SIG-M5 (cell line): ENCODE data around the gene COL7A1.

Experiments used
- DNase-seq: peaks from one replicate; lab custom pipeline; 2025; lab: John Stamatoyannopoulos, UW

COL7A1 gene

GRCh38 chr3:48591886-48592518, 3.1 kb downstream of the COL7A1 start:
- DNase-seq = no peak

GRCh38 chr3:48591436-48591835, 3.7 kb downstream of the COL7A1 start:
- DNase-seq = no peak

- no peak for DNase-seq
Measured at GRCh38 chr3:48588230-48588629, 6.9 kb downstream of the COL7A1 start.

DNA sequence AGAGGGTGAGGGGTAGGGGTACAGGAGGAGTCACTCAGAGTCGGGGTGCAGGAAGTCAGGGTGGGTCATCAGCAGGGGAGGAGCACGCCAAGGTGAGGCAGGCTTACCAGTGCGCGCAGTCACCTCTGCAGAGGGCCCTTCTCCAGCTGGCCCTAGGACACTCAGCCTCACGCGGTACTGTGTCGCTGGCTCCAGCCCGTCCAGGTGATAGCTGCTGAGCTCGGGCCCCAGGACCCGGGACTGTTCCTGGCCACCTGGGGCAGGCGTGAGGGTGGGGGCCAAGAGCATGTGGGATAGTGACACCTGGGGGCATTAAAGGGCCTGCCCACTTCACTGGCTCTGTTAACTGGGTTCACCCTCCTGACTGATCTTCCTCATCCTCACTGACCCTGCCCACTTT, 7.4 kb downstream of the COL7A1 start:
- no peak for DNase-seq

DNA sequence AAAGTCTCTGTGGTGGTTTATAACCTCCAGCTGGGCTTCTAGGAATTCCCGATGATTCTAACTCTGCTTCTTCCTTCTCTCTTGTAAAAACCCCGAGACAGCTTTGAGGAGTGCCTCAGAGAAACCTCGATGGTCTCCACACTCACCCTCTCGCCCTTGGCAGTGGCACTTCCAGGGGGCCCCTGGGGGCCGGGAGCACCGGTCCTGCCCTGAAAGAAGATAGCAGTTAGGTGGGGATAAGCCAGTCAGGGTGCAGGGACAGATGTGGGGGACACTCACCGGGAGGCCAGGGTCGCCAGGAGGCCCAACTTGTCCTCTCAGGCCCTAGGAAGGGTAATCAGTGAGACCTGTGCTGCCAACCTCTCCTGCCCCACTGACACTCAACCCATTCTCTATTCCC, 9.7 kb downstream of the COL7A1 start:
- DNase-seq = no peak

DNA sequence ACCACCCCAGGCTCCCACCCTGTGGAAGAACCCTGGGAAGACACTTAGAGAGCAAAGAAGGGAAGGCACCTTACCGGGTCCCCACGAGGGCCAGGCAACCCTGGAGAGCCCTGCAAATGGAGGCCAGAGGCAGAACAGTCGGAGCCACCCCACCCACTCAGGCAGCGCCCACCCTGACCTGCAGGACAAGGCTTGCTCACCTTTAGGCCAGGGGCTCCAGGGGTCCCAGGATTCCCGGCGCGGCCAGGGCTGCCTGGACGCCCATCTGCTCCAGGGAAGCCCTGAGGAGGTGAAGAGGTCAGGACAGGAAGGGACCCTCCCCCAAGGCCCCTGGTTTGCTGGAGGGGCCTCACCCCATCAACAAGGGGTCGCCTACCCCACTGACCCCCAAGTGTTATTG, 10.3 kb downstream of the COL7A1 start:
- no peak for DNase-seq

- no peak for DNase-seq
Measured at GRCh38 chr3:48581621-48582481, 13.3 kb downstream of the COL7A1 start.

DNA sequence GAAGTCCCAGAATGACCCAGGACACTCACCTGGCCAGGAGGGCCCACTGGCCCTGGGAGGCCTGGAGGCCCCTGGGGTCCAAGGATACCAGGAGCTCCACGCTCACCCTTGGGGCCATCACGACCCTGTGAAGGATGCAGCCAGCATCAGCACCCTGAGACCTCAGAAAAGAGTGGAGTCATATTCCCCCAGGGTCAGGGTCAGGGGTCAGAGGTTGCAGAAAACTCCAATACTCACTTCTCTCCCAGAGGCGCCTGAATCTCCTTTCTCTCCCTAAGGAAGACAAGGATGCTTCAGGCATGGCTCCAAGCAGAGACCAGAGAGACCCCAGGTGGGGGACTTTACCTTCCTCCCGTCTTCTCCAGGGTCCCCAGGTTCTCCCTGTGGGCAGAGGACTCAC, 18.5 kb downstream of the COL7A1 start:
- no peak for DNase-seq

GRCh38 chr3:48575366-48575765, 19.8 kb downstream of the COL7A1 start:
- no peak for DNase-seq

- no peak for DNase-seq
Measured at GRCh38 chr3:48573973-48574585, 21.1 kb downstream of the COL7A1 start.

DNA sequence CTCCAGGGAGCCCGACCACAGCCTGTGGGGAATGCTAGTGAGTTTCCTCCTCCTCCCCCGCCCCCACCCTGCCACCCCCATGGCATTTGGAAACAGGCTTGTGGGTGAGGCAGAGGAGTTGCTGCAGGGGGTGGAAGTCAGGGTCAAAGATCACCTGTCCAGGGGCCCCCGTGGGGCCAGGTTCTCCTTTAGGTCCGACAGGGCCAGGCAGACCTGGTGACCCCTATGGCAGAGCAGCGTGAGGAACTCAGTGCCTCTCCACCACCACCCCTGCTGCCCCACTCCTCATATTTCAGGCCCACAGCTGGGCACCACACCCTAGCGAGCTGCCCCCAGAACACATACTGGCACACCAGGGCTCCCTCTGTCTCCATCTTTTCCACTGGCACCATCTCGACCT, 22.6 kb downstream of the COL7A1 start:
- DNase-seq = no peak

DNA sequence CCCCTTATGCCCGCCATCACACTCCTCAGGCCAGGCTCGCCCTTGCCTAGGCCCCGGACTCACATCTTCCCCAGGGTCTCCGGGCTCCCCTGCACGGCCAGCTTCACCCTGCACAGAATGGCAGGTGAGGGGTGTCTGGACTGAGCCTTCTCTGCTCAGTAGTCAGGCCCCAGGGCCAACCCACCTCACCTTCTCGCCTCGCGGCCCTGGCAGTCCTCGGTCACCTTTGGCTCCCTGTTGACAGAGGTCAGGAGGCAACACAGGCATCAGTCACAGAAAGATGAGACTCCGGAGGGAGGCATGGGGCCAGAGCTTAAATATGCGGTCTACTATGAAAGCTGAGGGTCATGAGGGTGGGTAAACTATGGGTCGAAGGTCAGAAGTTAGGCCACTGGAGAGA, 23.2 kb downstream of the COL7A1 start:
- DNase-seq = no peak

DNA sequence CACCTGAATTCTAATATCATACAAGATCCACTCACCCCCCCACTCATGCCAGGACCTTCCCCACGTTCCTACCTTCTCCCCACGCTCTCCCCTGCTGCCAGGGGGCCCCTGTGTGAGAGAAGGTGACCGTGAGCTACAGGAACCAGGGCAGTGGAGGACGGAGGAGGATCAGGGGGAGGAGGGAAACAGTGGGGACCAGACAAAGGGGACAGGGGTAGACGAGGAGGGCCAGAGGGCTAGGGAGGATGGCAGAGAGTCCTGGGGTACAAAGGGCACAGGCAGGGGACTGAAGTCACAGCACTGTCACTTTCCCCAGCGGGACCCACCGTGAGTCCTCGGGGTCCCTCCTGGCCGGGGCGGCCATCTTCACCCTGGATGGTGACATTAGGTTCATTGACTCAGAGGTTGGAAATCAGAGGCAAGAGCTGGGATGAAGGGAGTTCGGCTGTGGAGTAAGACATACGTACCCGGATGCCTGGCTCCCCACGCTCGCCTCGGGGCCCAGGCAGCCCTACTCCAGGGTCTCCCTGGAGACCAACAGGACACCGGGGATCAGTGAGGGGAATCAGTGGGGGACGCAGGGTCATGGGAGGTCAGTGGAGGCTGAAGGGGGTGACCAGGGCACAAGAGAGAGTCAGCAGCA, 25.2 kb downstream of the COL7A1 start:
- DNase-seq = no peak

- no peak for DNase-seq
Measured at GRCh38 chr3:48569400-48569799, 25.7 kb downstream of the COL7A1 start.

DNA sequence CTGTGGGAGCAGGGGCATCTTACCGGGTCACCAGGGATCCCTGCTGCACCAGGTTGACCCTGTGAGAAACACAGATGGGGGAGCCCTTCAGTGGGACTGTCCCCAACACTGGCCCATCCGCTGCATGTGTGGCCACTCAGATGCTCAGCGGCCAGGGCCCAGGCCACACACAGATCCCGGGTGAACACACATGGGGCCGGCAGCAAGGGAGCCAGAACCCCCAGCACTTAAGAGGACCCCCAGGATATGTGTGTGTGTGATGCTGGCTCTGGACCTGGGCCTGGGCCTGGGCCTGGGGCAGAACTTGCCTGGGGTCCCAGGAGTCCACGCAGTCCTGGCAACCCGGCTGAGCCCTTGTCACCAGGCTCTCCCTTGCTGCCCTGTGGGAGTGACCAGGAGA, 26.7 kb downstream of the COL7A1 start:
- no peak for DNase-seq

DNA sequence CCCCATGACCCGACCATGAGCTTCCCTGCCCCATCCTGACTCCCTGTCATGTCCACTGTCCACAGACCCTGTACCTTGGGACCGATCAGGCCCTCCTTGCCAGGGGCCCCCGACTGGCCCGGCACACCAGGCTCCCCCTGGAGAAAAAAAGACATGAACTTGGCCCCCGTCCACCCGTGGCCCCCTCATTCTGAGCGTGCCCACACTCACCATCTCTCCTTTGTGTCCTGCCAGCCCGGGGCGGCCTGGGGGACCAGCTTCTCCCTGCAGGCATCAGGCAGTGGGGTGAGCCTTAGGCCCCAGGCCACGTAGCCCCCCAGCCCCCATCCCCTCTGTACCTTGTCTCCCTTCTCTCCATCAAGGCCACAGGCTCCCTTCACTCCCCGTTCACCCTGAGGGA, 27.6 kb downstream of the COL7A1 start:
- DNase-seq = no peak

DNA sequence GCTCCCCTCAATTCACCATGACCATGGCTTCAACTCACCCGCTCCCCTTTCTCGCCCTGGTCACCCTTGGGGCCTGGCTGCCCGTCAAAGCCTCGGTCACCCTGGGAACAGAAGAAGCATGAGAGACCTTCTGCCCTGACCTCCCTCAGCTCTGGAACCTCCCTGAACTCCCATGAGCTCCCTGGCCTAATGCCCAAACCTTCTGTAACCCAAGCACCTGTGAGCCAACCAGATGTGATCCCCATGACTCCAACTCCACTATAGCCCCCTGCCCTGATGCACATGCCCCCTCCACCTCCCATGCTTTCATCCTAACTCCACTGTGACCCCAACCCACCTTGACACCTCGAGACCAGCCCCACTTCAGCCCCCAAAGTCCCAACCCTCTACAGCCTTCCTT, 28.0 kb downstream of the COL7A1 start:
- DNase-seq = no peak

DNA sequence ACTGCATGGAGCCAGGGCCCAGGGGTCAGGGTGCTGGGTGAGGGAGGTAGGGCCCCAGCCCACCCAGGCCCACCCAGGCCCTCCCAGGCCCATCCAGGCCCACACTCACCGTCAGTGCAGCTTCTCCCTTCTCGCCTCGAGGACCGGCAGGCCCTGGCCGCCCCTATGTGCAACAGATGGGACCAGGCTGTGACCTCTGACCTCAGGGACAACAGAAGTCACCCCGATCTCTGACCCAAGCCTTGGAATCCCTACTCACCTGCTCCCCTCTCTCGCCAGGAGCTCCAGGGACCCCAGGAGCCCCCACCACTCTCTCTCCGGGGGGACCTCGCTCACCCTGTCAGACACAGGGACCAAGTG, 28.7 kb downstream of the COL7A1 start:
- no peak for DNase-seq

GRCh38 chr3:48565591-48566400, 29.3 kb downstream of the COL7A1 start:
- DNase-seq = no peak

DNA sequence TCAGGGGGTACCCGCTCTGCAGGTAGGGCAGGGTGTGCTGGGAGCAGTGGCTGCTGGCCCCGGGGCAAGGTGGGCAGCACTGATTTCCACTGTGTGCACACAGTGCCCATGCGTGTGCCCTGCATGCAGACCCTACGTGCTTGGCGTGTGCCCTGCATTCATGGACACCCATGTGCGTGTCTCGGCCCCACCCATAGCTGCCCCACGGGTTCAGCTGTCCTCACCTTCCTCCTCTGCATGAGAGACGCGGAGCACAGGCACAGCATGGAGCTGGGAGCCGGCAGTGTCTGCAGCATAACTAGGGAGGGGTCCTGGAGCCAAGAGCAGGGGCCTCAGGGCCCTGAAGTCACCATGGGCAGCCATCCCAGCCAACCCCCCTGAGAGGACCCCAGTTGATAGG, 29.9 kb downstream of the COL7A1 start:
- no peak for DNase-seq

GRCh38 chr3:48564667-48565066, 30.5 kb downstream of the COL7A1 start:
- no peak for DNase-seq

- no peak for DNase-seq
Measured at GRCh38 chr3:48564022-48564421, 31.1 kb downstream of the COL7A1 start.
